Activated CD8-positive, alpha-beta memory T cell treated with anti-CD3 and anti-CD28 coated beads for 36 hours (primary cell): Measurements from ENCODE around the gene R3HDM2. TPM values are rescaled to one million over a fixed set of nuclear protein-coding genes. Genes with fewer than 3 reads are reported as not detected.
"Not testable (repeated sequence)": the region's sequence is repeated elsewhere in the genome, so short reads cannot be mapped to it uniquely, and the experiment has no call there.

Experiments
- CTCF ChIA-PET: fragments of 350-600 bp; sonication (Branson Sonifier 250); formaldehyde crosslinking; loops from one replicate; lab custom pipeline; 2021; ENCODE audit warnings: antibody characterized with exemption; lab: Charles Lee
- POLR2A ChIA-PET: fragments of 350-600 bp; sonication (Branson Sonifier 250); formaldehyde crosslinking; loops from one replicate; lab custom pipeline; 2021; ENCODE audit warnings: antibody characterized with exemption; lab: Charles Lee
- total RNA-seq, 2 experiments: library from RNA; stranded (reverse); gene quantifications; one replicate each; pipeline ENCODE4 v1.2.3, GENCODE V29; 2021

Gene R3HDM2
- total RNA-seq, 2 experiments from 2014 or later: 28.0 to 29.7 TPM

GRCh38 chr12:57336299-57336698 lies 94.5 kb downstream of the R3HDM2 start:
- POLR2A ChIA-PET: not testable (repeated sequence)
- CTCF ChIA-PET: interaction anchor here (0.8 to 1.2 kb wide), 2 partner anchors 29 to 93 kb away, joined by 3 to 6 read pairs; no protein-coding TSS in a partner anchor

- CTCF ChIA-PET: no interaction called here
- POLR2A ChIA-PET: no interaction called here
Measured at GRCh38 chr12:57334219-57334618, 96.6 kb downstream of the R3HDM2 start.

GRCh38 chr12:57332646-57333312 lies 98.1 kb downstream of the R3HDM2 start:
- ChIA-PET CTCF (interaction anchor here (0.7 to 1.6 kb wide), 3 partner anchors 25 to 119 kb away, joined by 3 to 8 read pairs (median 4); no protein-coding TSS in a partner anchor), POLR2A (interaction anchor here (0.7 kb wide), 1 partner anchor 35 kb away, joined by 3 read pairs; no protein-coding TSS in a partner anchor)

- ChIA-PET CTCF (no interaction called here), POLR2A (interaction anchor here (0.6 kb wide), 1 partner anchor 42 kb away, joined by 3 read pairs; no protein-coding TSS in a partner anchor)
Measured at GRCh38 chr12:57330992-57331391, 99.9 kb downstream of the R3HDM2 start.

- CTCF ChIA-PET: no interaction called here
- POLR2A ChIA-PET: no interaction called here
Measured at GRCh38 chr12:57329219-57329618, 101.6 kb downstream of the R3HDM2 start.

- POLR2A ChIA-PET: no interaction called here
- CTCF ChIA-PET: no interaction called here
Measured at GRCh38 chr12:57325395-57325794, 105.4 kb downstream of the R3HDM2 start.

- ChIA-PET POLR2A (no interaction called here), CTCF (no interaction called here)
Measured at GRCh38 chr12:57323416-57323815, 107.4 kb downstream of the R3HDM2 start.

GRCh38 chr12:57320639-57321038 lies 110.2 kb downstream of the R3HDM2 start:
- CTCF ChIA-PET: interaction anchor here (0.8 to 1.4 kb wide), 2 partner anchors 13 to 132 kb away, joined by 3 read pairs; no protein-coding TSS in a partner anchor
- POLR2A ChIA-PET: no interaction called here

GRCh38 chr12:57319678-57320469 lies 111.0 kb downstream of the R3HDM2 start:
- ChIA-PET POLR2A (no interaction called here), CTCF (interaction anchor here (1.4 to 1.9 kb wide), 2 partner anchors 11 to 133 kb away, joined by 3 to 5 read pairs; no protein-coding TSS in a partner anchor)

- ChIA-PET POLR2A (interaction anchor here (0.6 kb wide), 1 partner anchor 20 kb away, joined by 3 read pairs; no protein-coding TSS in a partner anchor), CTCF (interaction anchor here (0.6 to 1.3 kb wide), 3 partner anchors 39 to 143 kb away, joined by 3 to 4 read pairs (median 3); no protein-coding TSS in a partner anchor)
Measured at GRCh38 chr12:57315681-57316080, 115.2 kb downstream of the R3HDM2 start.

- POLR2A ChIA-PET: interaction anchor here (0.7 kb wide), 1 partner anchor 15 kb away, joined by 6 read pairs; no protein-coding TSS in a partner anchor
Measured at GRCh38 chr12:57312287-57312686, 118.6 kb downstream of the R3HDM2 start.

GRCh38 chr12:57309420-57309819 lies 121.4 kb downstream of the R3HDM2 start:
- POLR2A ChIA-PET: no interaction called here
- CTCF ChIA-PET: interaction anchor here (1.6 to 2.9 kb wide), 2 partner anchors 9 to 143 kb away, joined by 5 to 9 read pairs; no protein-coding TSS in a partner anchor

More at GRCh38 chr12:57312287-57312686, 118.6 kb downstream of the R3HDM2 start:
- CTCF ChIA-PET: interaction anchor here (1.0 to 2.9 kb wide), 3 partner anchors 31 to 143 kb away, joined by 3 to 9 read pairs (median 7); no protein-coding TSS in a partner anchor

- ChIA-PET CTCF (interaction anchor here (1.0 to 1.8 kb wide), 3 partner anchors 12 to 158 kb away, joined by 4 to 7 read pairs (median 4); partner anchors contain the start of gene GLI1), POLR2A (no interaction called here)
Measured at GRCh38 chr12:57300961-57301584, 129.8 kb downstream of the R3HDM2 start.

GRCh38 chr12:57299514-57300016 lies 131.3 kb downstream of the R3HDM2 start:
- POLR2A ChIA-PET: no interaction called here

GRCh38 chr12:57296291-57296690 lies 134.6 kb downstream of the R3HDM2 start:
- POLR2A ChIA-PET: no interaction called here
- CTCF ChIA-PET: no interaction called here

More at GRCh38 chr12:57299514-57300016, 131.3 kb downstream of the R3HDM2 start:
- CTCF ChIA-PET: no interaction called here

- CTCF ChIA-PET: interaction anchor here (2.1 kb wide), 1 partner anchor 26 kb away, joined by 5 read pairs; no protein-coding TSS in a partner anchor
- POLR2A ChIA-PET: not testable (repeated sequence)
Measured at GRCh38 chr12:57282073-57282472, 148.8 kb downstream of the R3HDM2 start.

- ChIA-PET POLR2A (interaction anchor here (0.6 kb wide), 2 partner anchors 67 to 943 kb away, joined by 3 to 7 read pairs; no protein-coding TSS in a partner anchor), CTCF (interaction anchor here (0.7 to 2.1 kb wide), 5 partner anchors 13 to 215 kb away, joined by 3 to 6 read pairs (median 3); no protein-coding TSS in a partner anchor)
Measured at GRCh38 chr12:57280211-57281062, 150.4 kb downstream of the R3HDM2 start.
